ENCODE data around the gene GAL3ST2. TPM values are rescaled to one million over a fixed set of nuclear protein-coding genes. Genes with fewer than 3 reads are reported as not detected.

GAL3ST2 gene
- total RNA-seq, 1 experiment from 2014 or later, result 6.8 TPM

GRCh38 chr2:241844831-241845578 is 68.4 kb downstream of the GAL3ST2 start:
- Mint-ChIP-seq H3K4me1 (ENCODE audit: low read depth, unreplicated experiment) (no peaks in the 10 kb centered on the region), H3K4me3 (ENCODE audit: unreplicated experiment) (peak overlapping the region; percentile 68), H3K36me3 (ENCODE audit: insufficient read depth, unreplicated experiment) (no peaks in the 10 kb centered on the region), H3K27ac (ENCODE audit: unreplicated experiment) (no peak overlapping the region), H3K9me3 (ENCODE audit: unreplicated experiment) (no peaks in the 10 kb centered on the region), H3K27me3 (ENCODE audit: insufficient read depth, unreplicated experiment) (no peaks in the 10 kb centered on the region)
- intact Hi-C loops (cut with micrococcal nuclease; ENCODE audit: unreplicated experiment), result no loop called here
- Histone ChIP-seq H3K4me1 (peaks cover 5% of the 10 kb centered on the region; the same call in 1 of the 2 replicates), H3K27me3 (replicated peaks; ENCODE audit: control insufficient read depth, insufficient read depth, low read length) (no peaks in the 10 kb centered on the region), H3K9me3 (no peaks in the 10 kb centered on the region), H3K4me3 (ENCODE audit: low read depth, low read length) (peak overlapping the region; percentile 32), H3K36me3 (ENCODE audit: control insufficient read depth, insufficient read depth, low read length) (no peaks in the 10 kb centered on the region)
- no peak for TF ChIP-seq CTCF (IDR thresholded peaks at IDR 0.05; ENCODE audit: insufficient read depth in 1 of 2, low read depth in 1 of 2, low read length in 1 of 2, severe bottlenecking in 1 of 2, unreplicated experiment in 1 of 2)
- DNase-seq, result no peak
- ChIA-PET CTCF (no interaction called here), POLR2A (interaction anchor here (0.6 kb wide), 1 partner anchor 153 kb away, joined by 10 read pairs; no protein-coding TSS in a partner anchor)
- TSS peak; percentile 47 for BruUV-seq (replicated peaks)

- no peak overlapping the region for H3K4me3 Mint-ChIP-seq (ENCODE audit: unreplicated experiment)
Observed at GRCh38 chr2:241846406-241846805, 69.8 kb downstream of the GAL3ST2 start.

More at GRCh38 chr2:241846406-241846805, 69.8 kb downstream of the GAL3ST2 start:
- Mint-ChIP-seq H3K9me3 (ENCODE audit: unreplicated experiment) (no peaks in the 10 kb centered on the region), H3K36me3 (ENCODE audit: insufficient read depth, unreplicated experiment) (no peaks in the 10 kb centered on the region), H3K4me1 (ENCODE audit: low read depth, unreplicated experiment) (no peaks in the 10 kb centered on the region), H3K27ac (ENCODE audit: unreplicated experiment) (no peak overlapping the region), H3K27me3 (ENCODE audit: insufficient read depth, unreplicated experiment) (no peaks in the 10 kb centered on the region)
- no peak overlapping the region for H3K4me3 ChIP-seq (ENCODE audit: low read depth, low read length)
- CTCF ChIA-PET, result no interaction called here
- no peaks in the 10 kb centered on the region for H3K27me3 ChIP-seq (replicated peaks; ENCODE audit: control insufficient read depth, insufficient read depth, low read length)
- no peaks in the 10 kb centered on the region for H3K36me3 ChIP-seq (ENCODE audit: control insufficient read depth, insufficient read depth, low read length)
- intact Hi-C loops (cut with micrococcal nuclease; ENCODE audit: unreplicated experiment), result no loop called here
- peaks cover 5% of the 10 kb centered on the region; the same call in 1 of the 2 replicates for H3K4me1 ChIP-seq
- TF ChIP-seq CTCF (IDR thresholded peaks at IDR 0.05; ENCODE audit: insufficient read depth in 1 of 2, low read depth in 1 of 2, low read length in 1 of 2, severe bottlenecking in 1 of 2, unreplicated experiment in 1 of 2), result no peak
- BruUV-seq (replicated peaks), result no TSS peak
- no peak for DNase-seq
- no peaks in the 10 kb centered on the region for H3K9me3 ChIP-seq
- POLR2A ChIA-PET, result no interaction called here

Measured in Caco-2 (cell line).